T-helper 2 cell treated with Interferon-gamma antibody and Interleukin-4, amounts not matched to agents 5 μg/mL and 100 μg/mL, for 36 hours (primary cell): ENCODE measurements around the gene FLNB.

ENCODE experiments used
- DNase-seq: peaks from one replicate; pipeline ENCODE4 v3.0.0; 2021; ENCODE audit warnings: low spot score
- H3K27ac Mint-ChIP-seq: one replicate; pipeline ENCODE4 v1.8.0; 2021; ENCODE audit warnings: mild to moderate bottlenecking, mixed read lengths
- H3K27me3 Mint-ChIP-seq: one replicate; pipeline ENCODE4 v1.8.0; 2021; ENCODE audit warnings: low read depth, mixed read lengths
- H3K36me3 Mint-ChIP-seq: one replicate; pipeline ENCODE4 v1.8.0; 2021; ENCODE audit warnings: low read depth, mixed read lengths
- H3K4me1 Mint-ChIP-seq: one replicate; pipeline ENCODE4 v1.8.0; 2021; ENCODE audit warnings: low read depth, mixed read lengths
- H3K4me3 Mint-ChIP-seq: one replicate; pipeline ENCODE4 v1.8.0; 2022; ENCODE audit warnings: mild to moderate bottlenecking, moderate library complexity, mixed read lengths
- H3K9me3 Mint-ChIP-seq: one replicate; pipeline ENCODE4 v1.8.0; 2021; ENCODE audit warnings: mixed read lengths

FLNB gene

DNA sequence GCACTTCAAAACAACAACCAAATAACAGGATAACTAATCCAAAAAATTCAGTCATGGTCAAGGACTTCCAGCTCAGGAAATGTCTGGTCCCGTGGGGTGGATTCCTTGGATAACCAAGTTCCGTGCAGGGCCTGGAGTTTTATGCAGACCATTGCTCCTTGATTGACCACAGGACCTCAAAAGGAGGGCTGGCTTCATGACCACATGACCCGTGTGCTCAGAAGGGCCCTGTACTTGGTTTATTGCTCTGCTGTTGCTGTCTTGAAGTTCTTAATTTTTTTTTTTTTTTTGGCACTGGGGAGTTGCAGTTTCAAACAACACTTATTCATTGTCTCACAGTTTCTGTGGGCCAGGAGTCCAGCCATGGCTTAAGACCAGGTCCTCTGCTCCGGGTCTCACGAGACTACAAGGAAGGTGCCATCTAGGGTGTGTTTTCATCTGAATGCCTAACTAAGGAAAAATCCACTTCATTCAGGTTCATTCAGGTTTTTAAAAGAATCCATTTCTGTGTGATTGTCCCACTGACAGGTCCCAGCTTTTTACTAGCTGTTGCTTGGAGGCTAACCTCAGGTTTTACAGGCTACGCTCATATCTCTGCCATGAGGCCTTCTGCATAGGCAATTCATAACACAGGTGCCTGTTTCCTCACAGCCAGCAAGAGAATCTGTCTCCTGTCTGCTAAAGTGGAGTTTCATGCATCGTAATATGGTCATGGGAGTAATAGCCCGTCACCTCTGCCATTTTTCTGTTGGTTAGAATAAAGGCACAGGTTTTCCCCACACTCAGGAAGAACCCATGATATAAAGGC, 65.3 kb downstream of the FLNB start:
- Mint-ChIP-seq H3K9me3 (no peaks in the 10 kb centered on the region), H3K36me3 (peaks cover 7% of the 10 kb centered on the region), H3K27me3 (no peaks in the 10 kb centered on the region), H3K27ac (no peak overlapping the region), H3K4me1 (peaks cover 20% of the 10 kb centered on the region), H3K4me3 (no peak overlapping the region)
- DNase-seq = peak; percentile 10

GRCh38 chr3:58074116-58074715, 66.0 kb downstream of the FLNB start:
- Mint-ChIP-seq H3K27ac (peak overlapping the region; percentile 10), H3K4me3 (peak overlapping the region; percentile 17)
- DNase-seq = no peak

DNA sequence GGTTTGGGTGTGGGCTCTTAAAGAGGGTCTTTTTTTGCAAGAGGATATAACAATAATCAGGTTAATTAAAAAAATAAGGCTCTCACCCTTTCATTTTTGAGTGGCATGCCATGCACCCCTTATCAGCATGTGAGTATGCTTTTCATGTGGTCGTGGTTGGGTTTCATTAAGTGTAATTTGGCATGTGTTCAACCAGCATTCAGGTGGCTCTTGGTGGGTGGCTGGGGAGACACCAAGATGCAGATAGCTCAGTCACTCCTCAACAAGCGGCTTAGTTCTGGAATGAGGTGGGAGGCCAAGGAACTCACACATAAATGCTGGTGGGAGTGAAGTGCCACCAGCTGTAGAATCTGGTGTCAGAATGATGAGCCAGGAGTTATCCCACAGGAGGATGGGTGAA, 66.8 kb downstream of the FLNB start:
- Mint-ChIP-seq H3K4me1 (peaks cover 21% of the 10 kb centered on the region), H3K27ac (no peak overlapping the region), H3K36me3 (peaks cover 17% of the 10 kb centered on the region), H3K27me3 (no peaks in the 10 kb centered on the region), H3K9me3 (no peaks in the 10 kb centered on the region), H3K4me3 (no peak overlapping the region)
- DNase-seq = peak; percentile 17

More at GRCh38 chr3:58074116-58074715, 66.0 kb downstream of the FLNB start:
- no peaks in the 10 kb centered on the region for H3K27me3 Mint-ChIP-seq
- peaks cover 10% of the 10 kb centered on the region for H3K36me3 Mint-ChIP-seq
- H3K9me3 Mint-ChIP-seq = no peaks in the 10 kb centered on the region
- H3K4me1 Mint-ChIP-seq = peaks cover 20% of the 10 kb centered on the region

- no peak for DNase-seq
- peaks cover 33% of the 10 kb centered on the region for H3K4me1 Mint-ChIP-seq
- no peaks in the 10 kb centered on the region for H3K9me3 Mint-ChIP-seq
- H3K36me3 Mint-ChIP-seq = peaks cover 29% of the 10 kb centered on the region
- H3K27ac Mint-ChIP-seq = no peak overlapping the region
- no peak overlapping the region for H3K4me3 Mint-ChIP-seq
- H3K27me3 Mint-ChIP-seq = no peaks in the 10 kb centered on the region
Measured at GRCh38 chr3:58077596-58078285, 69.5 kb downstream of the FLNB start.

- Mint-ChIP-seq H3K36me3 (peaks cover 30% of the 10 kb centered on the region), H3K27ac (no peak overlapping the region), H3K27me3 (no peaks in the 10 kb centered on the region), H3K9me3 (no peaks in the 10 kb centered on the region), H3K4me1 (peaks cover 32% of the 10 kb centered on the region), H3K4me3 (no peak overlapping the region)
- DNase-seq = no peak
Measured at GRCh38 chr3:58078610-58079009, 70.4 kb downstream of the FLNB start.

- Mint-ChIP-seq H3K27ac (no peak overlapping the region), H3K4me1 (peaks cover 28% of the 10 kb centered on the region), H3K4me3 (no peak overlapping the region), H3K9me3 (no peaks in the 10 kb centered on the region), H3K27me3 (no peaks in the 10 kb centered on the region), H3K36me3 (peaks cover 34% of the 10 kb centered on the region)
- no peak for DNase-seq
Measured at GRCh38 chr3:58079773-58080172, 71.6 kb downstream of the FLNB start.

DNA sequence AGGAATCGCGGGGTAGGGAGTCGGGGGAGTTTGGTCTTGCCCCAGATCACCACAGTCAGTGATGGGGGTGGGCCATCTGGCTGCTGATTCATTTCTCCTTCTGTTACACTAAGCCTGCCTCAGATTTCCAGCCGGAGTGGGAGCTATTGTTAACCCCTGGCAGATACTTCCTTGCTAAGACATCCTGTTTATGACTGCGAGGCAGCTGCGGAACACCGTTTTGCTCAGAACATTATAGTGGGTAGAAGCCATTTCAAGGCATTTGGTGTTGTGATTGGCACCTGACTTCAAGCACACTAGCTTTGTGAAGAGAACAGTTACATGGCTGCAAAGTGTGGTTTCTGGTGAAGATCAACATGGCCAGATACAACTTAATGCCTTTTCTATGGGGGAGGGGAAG, 73.8 kb downstream of the FLNB start:
- DNase-seq = peak; percentile 10
- Mint-ChIP-seq H3K36me3 (peaks cover 35% of the 10 kb centered on the region), H3K4me3 (peak overlapping the region; percentile 70), H3K27ac (peak overlapping the region; percentile 85), H3K4me1 (peaks cover 33% of the 10 kb centered on the region), H3K27me3 (no peaks in the 10 kb centered on the region), H3K9me3 (no peaks in the 10 kb centered on the region)

DNA sequence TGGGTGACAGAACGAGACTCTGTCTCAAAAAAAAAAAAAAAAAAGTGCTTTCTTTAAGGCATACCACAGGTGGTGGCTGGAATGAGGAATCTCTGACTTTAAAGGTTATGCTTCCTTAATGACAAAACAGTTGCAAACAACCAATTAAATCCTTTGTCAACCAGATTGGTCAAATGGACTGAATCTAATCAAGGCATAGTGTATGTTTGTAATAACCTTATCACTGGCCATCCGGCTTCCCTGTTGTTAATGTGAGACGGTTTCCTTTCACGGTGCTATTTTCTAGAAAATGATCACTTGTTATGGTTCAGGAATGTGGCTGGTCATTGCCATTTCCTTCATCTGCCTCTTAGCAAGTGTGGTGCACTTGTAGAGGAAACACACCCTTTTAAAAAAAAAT, 75.9 kb downstream of the FLNB start:
- peaks cover 33% of the 10 kb centered on the region for H3K4me1 Mint-ChIP-seq
- no peaks in the 10 kb centered on the region for H3K27me3 Mint-ChIP-seq
- H3K27ac Mint-ChIP-seq = no peak overlapping the region
- peaks cover 32% of the 10 kb centered on the region for H3K36me3 Mint-ChIP-seq
- no peak for DNase-seq
- no peak overlapping the region for H3K4me3 Mint-ChIP-seq
- no peaks in the 10 kb centered on the region for H3K9me3 Mint-ChIP-seq

GRCh38 chr3:58084788-58085543, 76.7 kb downstream of the FLNB start:
- Mint-ChIP-seq H3K36me3 (peaks cover 25% of the 10 kb centered on the region), H3K27me3 (no peaks in the 10 kb centered on the region), H3K27ac (peak overlapping the region; percentile 73), H3K4me3 (peak overlapping the region; percentile 21), H3K9me3 (no peaks in the 10 kb centered on the region), H3K4me1 (peaks cover 32% of the 10 kb centered on the region)
- DNase-seq = no peak

- H3K27ac Mint-ChIP-seq = peak overlapping the region; percentile 73
- peaks cover 30% of the 10 kb centered on the region for H3K4me1 Mint-ChIP-seq
- H3K4me3 Mint-ChIP-seq = peak overlapping the region; percentile 21
Measured at GRCh38 chr3:58085616-58086015, 77.4 kb downstream of the FLNB start.

GRCh38 chr3:58088501-58088900, 80.3 kb downstream of the FLNB start:
- no peak overlapping the region for H3K4me3 Mint-ChIP-seq

More at GRCh38 chr3:58085616-58086015, 77.4 kb downstream of the FLNB start:
- Mint-ChIP-seq H3K9me3 (no peaks in the 10 kb centered on the region), H3K27me3 (no peaks in the 10 kb centered on the region), H3K36me3 (peaks cover 22% of the 10 kb centered on the region)
- no peak for DNase-seq

DNA sequence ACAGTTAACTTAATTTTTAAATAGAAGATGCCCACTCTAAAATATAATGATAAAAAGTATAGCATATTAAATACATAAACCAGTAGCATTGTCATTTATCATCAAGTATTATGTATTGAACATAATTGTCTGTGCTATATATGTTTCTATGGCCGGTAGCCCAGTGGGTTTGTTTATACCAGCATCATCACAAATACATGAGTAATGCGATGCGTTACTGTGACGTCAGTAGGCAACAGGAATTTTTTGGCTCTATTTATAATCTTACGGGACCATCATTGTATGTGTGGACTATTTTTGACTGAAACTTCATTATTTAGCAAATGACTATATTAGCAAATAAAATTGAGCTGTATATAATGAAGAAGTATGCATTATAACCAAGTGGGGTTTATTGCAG, 82.1 kb downstream of the FLNB start:
- H3K36me3 Mint-ChIP-seq = peaks cover 5% of the 10 kb centered on the region
- no peak overlapping the region for H3K4me3 Mint-ChIP-seq
- no peak for DNase-seq
- H3K27me3 Mint-ChIP-seq = no peaks in the 10 kb centered on the region
- H3K4me1 Mint-ChIP-seq = peaks cover 7% of the 10 kb centered on the region
- no peak overlapping the region for H3K27ac Mint-ChIP-seq
- no peaks in the 10 kb centered on the region for H3K9me3 Mint-ChIP-seq

More at GRCh38 chr3:58088501-58088900, 80.3 kb downstream of the FLNB start:
- peaks cover 12% of the 10 kb centered on the region for H3K36me3 Mint-ChIP-seq
- H3K9me3 Mint-ChIP-seq = no peaks in the 10 kb centered on the region
- no peak overlapping the region for H3K27ac Mint-ChIP-seq
- H3K27me3 Mint-ChIP-seq = no peaks in the 10 kb centered on the region
- peaks cover 17% of the 10 kb centered on the region for H3K4me1 Mint-ChIP-seq
- DNase-seq = no peak

DNA sequence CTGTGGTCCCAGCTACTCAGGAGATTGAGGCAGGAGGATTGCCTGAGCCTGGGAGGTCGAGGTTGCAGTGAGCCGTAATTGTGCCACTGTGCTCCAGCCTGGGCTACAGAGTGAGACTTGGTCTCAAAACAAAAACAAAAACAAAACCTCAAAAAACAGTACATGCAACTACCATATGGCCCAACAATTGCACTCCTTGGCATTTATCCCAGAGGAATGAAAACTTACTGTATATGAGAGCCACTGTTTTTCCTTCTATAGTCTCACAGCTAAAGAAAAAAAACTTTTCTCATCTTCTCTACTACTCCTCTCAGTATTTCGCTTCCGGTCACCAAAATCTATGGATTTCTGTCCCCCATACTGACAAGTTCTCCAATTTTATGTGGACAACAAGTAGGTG, 84.3 kb downstream of the FLNB start:
- Mint-ChIP-seq H3K27ac (no peak overlapping the region), H3K9me3 (no peaks in the 10 kb centered on the region), H3K27me3 (no peaks in the 10 kb centered on the region), H3K36me3 (peaks cover 8% of the 10 kb centered on the region), H3K4me1 (no peaks in the 10 kb centered on the region), H3K4me3 (no peak overlapping the region)
- DNase-seq = no peak
